ENCODE results near the gene DNMT3A.

The DNMT3A gene

DNA sequence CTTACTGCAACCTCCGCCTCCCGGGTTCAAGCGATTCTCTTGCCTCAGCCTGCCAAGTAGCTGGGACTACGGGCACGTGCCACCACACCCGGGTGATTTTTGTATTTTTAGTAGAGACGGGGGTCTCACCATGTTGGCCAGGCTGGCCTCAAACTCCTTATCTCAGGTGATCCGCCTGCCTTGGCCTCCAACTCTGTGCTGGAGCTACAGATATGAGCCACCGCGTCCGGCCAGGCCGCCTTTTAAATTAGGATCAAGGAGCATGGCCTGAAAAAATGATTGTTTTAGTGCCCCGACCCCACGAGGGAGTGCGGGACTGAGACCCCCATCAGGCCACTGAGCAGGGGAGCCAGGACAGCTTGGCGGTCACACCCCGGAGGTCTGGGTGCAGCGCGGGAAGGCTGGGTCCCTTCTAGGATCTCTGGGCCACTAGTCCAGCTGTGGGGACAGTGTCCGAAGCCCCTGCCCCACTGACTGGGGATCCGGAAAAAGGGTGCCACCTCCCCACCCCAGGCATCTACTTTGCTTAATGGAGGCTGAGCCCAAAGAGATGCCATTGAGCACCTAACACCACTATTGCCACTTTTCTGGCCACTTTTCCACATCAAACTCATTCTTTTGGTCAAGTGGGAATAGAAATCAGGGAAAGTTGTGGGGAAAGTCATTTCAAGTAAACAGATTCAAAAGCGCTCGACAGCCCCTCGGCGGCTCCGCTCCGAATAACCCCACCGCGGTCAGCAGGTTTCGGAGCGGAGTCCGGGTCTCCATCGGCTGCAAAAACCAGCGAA lies 19.7 kb upstream of the DNMT3A start:
- no peak for TF ChIP-seq CTCF (IDR thresholded peaks at IDR 0.05; ENCODE audit: low read depth, low read length, missing control alignments)
- peak overlapping the region; percentile 14 for H3K4me3 ChIP-seq (replicated peaks; ENCODE audit: low read depth, low read length)
- DNase-seq (ENCODE audit: extremely low read depth, low read depth): no peak

GRCh38 chr2:25358836-25359235 lies 17.1 kb upstream of the DNMT3A start:
- DNase-seq (ENCODE audit: extremely low read depth, low read depth): no peak
- TF ChIP-seq CTCF (IDR thresholded peaks at IDR 0.05; ENCODE audit: low read depth, low read length, missing control alignments): no peak
- no peak overlapping the region for H3K4me3 ChIP-seq (replicated peaks; ENCODE audit: low read depth, low read length)

DNA sequence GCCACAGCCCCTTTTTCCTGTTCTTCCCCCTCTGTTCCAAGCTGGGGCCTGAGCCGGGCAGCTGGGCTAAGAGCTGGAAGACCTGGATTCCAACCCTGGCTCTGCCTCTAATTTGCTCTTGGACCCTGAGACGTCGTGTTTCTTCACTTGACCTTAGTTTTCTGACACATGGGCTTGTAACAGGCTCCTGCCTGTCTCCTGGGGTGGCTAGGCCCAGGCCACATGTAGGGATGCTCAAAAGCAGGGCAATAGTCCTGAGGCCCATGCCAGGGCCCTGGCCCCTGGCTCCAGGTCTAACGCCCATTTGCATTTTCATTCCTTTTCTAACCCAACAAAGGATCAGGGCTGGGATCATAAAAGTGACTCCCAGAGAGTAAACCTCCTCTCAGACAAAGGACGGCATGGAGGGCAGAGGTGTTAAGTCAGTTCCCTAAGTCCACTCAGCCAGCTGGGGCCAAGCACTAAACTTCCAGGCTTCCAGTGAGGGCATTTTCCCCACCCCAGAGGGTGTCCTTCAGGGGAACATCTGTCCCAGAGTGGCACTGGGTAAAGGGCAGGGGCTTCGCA lies 16.6 kb upstream of the DNMT3A start:
- H3K4me3 ChIP-seq (replicated peaks; ENCODE audit: low read depth, low read length): no peak overlapping the region
- no peak for DNase-seq (ENCODE audit: extremely low read depth, low read depth)
- no peak for TF ChIP-seq CTCF (IDR thresholded peaks at IDR 0.05; ENCODE audit: low read depth, low read length, missing control alignments)

DNA sequence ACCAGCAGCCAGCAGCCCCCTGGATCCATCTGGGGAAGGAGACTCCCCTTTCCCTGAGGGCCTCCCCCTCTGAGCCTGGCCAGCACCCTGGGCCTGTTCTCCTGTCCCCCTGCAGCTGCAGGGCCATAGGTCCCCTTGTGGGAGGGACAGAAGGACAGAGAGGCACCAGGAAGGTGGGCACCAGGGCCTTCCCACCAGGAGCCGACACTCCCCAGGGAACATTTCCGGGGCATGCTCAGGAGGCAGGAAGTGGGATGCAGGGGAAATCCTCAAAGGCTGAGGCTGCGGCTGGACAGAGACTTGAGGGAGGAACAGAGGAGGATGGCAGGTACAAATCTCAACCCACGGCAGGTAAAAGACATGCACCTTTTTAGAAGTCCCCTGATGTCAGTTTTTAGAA lies 14.4 kb upstream of the DNMT3A start:
- no peak overlapping the region for H3K4me3 ChIP-seq (replicated peaks; ENCODE audit: low read depth, low read length)
- DNase-seq (ENCODE audit: extremely low read depth, low read depth): no peak
- no peak for TF ChIP-seq CTCF (IDR thresholded peaks at IDR 0.05; ENCODE audit: low read depth, low read length, missing control alignments)

GRCh38 chr2:25355270-25355669 lies 13.5 kb upstream of the DNMT3A start:
- no peak for TF ChIP-seq CTCF (IDR thresholded peaks at IDR 0.05; ENCODE audit: low read depth, low read length, missing control alignments)
- no peak for DNase-seq (ENCODE audit: extremely low read depth, low read depth)
- no peak overlapping the region for H3K4me3 ChIP-seq (replicated peaks; ENCODE audit: low read depth, low read length)

DNA sequence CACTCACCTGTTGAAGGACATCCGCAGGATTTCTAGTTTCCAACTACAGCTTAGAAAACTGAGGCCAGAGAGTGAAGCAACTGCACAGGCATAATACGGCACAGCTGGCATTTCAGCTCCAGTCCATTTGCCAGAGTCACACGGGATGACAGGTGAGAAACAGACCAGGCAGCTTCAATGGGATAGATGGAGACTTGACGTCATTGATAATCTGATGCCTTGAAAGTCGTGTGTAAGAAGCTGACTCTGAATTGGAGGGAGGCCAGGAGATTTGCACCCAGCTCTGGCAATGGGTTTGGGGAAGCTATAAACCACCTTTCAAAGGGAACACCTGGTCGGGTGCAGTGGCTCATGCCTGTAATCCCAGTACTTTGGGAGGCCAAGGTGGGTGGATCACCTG lies 12.4 kb upstream of the DNMT3A start:
- H3K4me3 ChIP-seq (replicated peaks; ENCODE audit: low read depth, low read length): no peak overlapping the region
- no peak for TF ChIP-seq CTCF (IDR thresholded peaks at IDR 0.05; ENCODE audit: low read depth, low read length, missing control alignments)
- DNase-seq (ENCODE audit: extremely low read depth, low read depth): no peak

All from HFF-Myc (cell line).